BJ (cell line): Measurements from ENCODE around the gene TRIAP1. TPM values are rescaled to one million over a fixed set of nuclear protein-coding genes. Genes with fewer than 3 reads are reported as not detected.

Experiments used
- CTCF ChIA-PET: fragments of 350-600 bp; formaldehyde crosslinking; extraction: SDS; loops from one replicate; lab custom pipeline; 2021; ENCODE audit warnings: antibody characterized with exemption, inconsistent platforms; lab: Yijun Ruan, JAX
- POLR2A ChIA-PET: fragments of 300-600 bp; sonication (Branson Sonifier 250); formaldehyde crosslinking; extraction: SDS; loops from one replicate; lab custom pipeline; 2021; ENCODE audit warnings: antibody characterized with exemption; lab: Charles Lee
- DNase-seq: peaks from one replicate; pipeline ENCODE4 v3.0.0-alpha.2; 2011; ENCODE audit warnings: low read depth
- H3K27me3 ChIP-seq: 2 replicates; pipeline ENCODE4 v1.6.0; 2011; ENCODE audit warnings: low read length; ENCODE audit not compliant: control insufficient read depth, insufficient read depth
- H3K36me3 ChIP-seq: 2 replicates; pipeline ENCODE4 v1.5.1; 2011; ENCODE audit warnings: low read length; ENCODE audit not compliant: control insufficient read depth, insufficient read depth
- H3K4me3 ChIP-seq: 2 replicates; pipeline ENCODE4 v1.5.1; 2011; ENCODE audit warnings: low read depth, mild to moderate bottlenecking, control low read depth, low read length
- polyA plus RNA-seq: library from polyadenylated mRNA; depleted of rRNA; stranded (reverse); fragments of >200 nt; gene quantifications from 2 replicates; pipeline ENCODE4 v1.2.3, GENCODE V29; 2011
- TF ChIP-seq, protein P1 (sequence below): IDR thresholded peaks from 2 replicates; pipeline ENCODE4 v1.5.1; 2011; ENCODE audit warnings: low read depth, mild to moderate bottlenecking, control low read depth, inconsistent platforms, low read length, moderate library complexity; ENCODE audit not compliant: insufficient read depth

The TRIAP1 gene
- polyA plus RNA-seq, 1 experiment = 24.7 TPM

DNA sequence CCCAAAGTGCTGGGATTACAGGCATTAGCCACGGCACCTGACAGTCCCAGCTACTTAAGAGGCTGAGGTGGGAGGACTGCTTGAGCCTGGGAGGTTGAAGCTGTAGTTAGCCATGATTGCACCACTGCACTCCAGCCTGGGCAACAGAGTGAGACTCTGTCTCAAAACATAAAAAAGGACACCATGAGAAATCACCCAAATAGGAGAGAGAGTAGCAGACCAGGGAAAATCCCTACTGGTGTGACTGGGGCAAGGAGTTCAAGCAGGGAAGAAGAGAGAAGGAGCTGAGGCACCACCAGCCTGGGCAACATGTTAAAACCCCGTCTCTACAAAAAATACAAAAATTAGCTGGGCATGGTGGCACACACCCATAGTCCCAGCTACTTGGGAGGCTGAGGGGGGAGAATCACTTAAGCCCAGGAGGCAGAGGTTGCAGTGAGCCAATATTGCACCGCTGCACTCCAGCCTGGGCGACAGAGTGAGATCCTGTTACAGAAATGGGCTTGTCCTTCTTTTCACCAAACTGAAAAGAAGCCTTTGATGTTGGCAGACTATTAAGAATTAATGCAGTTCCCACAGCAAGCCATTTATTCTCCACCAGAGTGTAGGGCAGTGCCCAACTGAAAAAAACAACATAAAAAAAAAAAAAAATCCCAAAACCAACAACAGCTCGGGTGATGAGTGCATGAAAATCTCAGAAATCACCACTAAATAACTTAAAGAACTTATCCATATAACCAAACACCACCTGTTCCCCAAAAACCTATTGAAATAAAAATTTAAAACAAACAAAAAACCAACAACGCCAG, 27.8 kb upstream of the TRIAP1 start:
- CTCF ChIA-PET = interaction anchor here (0.7 to 1.9 kb wide), 4 partner anchors 8 to 52 kb away, joined by 3 to 6 read pairs (median 3); no protein-coding TSS in a partner anchor
- TF ChIP-seq, protein P1, sequence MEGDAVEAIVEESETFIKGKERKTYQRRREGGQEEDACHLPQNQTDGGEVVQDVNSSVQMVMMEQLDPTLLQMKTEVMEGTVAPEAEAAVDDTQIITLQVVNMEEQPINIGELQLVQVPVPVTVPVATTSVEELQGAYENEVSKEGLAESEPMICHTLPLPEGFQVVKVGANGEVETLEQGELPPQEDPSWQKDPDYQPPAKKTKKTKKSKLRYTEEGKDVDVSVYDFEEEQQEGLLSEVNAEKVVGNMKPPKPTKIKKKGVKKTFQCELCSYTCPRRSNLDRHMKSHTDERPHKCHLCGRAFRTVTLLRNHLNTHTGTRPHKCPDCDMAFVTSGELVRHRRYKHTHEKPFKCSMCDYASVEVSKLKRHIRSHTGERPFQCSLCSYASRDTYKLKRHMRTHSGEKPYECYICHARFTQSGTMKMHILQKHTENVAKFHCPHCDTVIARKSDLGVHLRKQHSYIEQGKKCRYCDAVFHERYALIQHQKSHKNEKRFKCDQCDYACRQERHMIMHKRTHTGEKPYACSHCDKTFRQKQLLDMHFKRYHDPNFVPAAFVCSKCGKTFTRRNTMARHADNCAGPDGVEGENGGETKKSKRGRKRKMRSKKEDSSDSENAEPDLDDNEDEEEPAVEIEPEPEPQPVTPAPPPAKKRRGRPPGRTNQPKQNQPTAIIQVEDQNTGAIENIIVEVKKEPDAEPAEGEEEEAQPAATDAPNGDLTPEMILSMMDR = no peak
- no peak for DNase-seq
- Histone ChIP-seq H3K36me3 (no peaks in the 10 kb centered on the region), H3K4me3 (no peak overlapping the region), H3K27me3 (no peaks in the 10 kb centered on the region)
- POLR2A ChIA-PET = interaction anchor here (1.1 kb wide), 1 partner anchor 64 kb away, joined by 4 read pairs; no protein-coding TSS in a partner anchor

DNA sequence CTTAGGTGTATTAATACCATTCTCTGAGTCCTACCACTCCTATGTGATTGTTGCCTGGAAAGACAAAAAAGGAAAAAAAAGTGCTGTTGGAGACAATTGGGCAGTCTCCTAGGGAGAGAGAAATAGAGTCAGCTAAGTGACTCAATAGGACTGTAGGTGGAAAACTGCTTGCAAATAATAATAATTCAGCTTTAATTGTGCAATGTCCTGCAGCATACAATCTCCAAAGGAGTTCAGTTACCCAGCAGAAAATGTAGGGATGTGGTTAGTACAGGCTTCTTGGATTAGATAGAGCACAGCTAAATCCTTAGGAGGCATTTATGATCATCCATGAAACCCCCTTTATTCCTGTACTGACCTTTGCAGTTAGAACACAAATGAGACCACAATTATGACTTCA, 26.3 kb upstream of the TRIAP1 start:
- CTCF ChIA-PET = no interaction called here
- Histone ChIP-seq H3K27me3 (no peaks in the 10 kb centered on the region), H3K36me3 (no peaks in the 10 kb centered on the region), H3K4me3 (no peak overlapping the region)
- POLR2A ChIA-PET = no interaction called here
- no peak for DNase-seq
- TF ChIP-seq, protein P1 = no peak

DNA sequence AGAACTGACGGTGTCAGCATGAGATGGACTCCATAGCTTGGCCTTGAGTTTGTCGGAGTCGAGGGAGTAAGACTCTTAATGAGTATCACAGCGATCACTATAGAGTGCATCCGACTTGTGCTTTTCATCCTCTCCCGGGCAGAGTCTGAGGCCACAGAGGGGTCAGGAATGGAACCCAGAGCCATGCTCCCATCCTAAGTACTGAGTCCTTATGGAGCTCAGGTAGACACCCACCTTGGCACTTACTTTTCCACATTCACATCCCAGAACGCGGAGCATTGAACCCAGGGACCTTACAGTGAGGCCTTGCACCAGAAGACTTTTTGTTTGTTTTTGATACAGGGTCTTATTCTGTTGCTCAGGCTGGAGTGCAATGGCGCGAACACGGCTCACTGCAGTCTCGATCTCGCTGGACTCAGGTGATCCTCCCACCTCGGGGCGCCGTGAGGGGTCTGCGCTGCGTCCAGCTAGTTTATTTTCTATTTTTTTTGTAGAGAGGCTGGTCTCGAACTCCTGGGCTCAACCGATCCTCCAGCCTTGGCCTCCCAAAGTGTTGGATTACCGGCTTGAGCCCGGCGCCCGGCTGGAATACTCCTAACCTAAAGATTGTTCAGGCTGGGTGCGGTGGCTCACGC, 24.1 kb upstream of the TRIAP1 start:
- ChIA-PET CTCF (interaction anchor here (0.6 to 6.0 kb wide), 10 partner anchors 12 to 91 kb away, joined by 3 to 57 read pairs (median 5); partner anchors contain the start of gene DYNLL1), POLR2A (no interaction called here)
- H3K4me3 ChIP-seq = peak overlapping the region; percentile 80
- no peaks in the 10 kb centered on the region for H3K27me3 ChIP-seq
- TF ChIP-seq, protein P1 = no peak
- peaks cover 4% of the 10 kb centered on the region for H3K36me3 ChIP-seq
- DNase-seq = no peak

DNA sequence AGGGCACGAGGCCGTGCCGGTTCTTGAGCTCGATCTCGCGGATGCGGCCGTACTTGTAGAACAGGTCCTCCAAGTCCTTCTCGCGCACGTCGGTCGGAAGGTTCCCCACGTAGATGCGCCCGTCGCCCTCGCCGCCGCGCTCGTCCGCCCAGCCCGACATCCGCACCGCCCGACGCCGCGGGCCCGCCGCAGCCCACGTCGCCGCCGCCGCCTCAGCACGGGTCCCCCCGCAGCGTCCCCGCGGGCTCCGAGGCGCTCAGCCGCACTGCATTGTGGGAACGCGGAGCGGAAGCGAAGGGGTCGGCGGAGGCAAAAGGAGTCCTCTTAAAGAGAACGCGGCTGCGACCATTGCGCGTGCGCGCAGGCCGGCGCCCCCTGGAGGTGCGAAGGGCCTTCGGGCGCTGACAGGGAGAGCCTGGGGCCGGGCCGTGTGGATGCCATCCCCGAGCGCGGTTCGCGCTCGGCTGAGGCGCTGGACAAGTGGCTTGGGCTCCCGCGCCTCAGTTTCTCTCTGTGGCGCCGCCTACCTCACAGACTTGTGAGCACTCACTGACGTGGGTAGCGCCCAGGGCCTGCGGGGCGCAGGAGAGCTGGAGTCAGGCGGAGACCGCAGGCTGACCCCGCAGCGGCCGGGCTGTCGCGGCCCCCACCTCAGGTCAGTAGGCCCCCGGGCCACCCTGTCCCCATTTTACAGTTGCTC, 23.4 kb upstream of the TRIAP1 start, which contains the start of gene SRSF9:
Gene SRSF9 (minus strand): TSS at position 299 of the 700 bp plus-strand sequence. CDS start 139 bp downstream, at position 160.
- TF ChIP-seq, protein P1 = peak; percentile 92
- DNase-seq = peak; percentile 74
- Histone ChIP-seq H3K4me3 (peak within 1 kb of the TSS; percentile 80), H3K27me3 (no peaks in the 10 kb centered on the region), H3K36me3 (peaks cover 7% of the 10 kb centered on the region)
- ChIA-PET POLR2A (no interaction called here), CTCF (interaction anchor here (0.5 to 6.0 kb wide), 13 partner anchors 12 to 107 kb away, joined by 3 to 57 read pairs (median 5); partner anchors contain the start of gene DYNLL1)
